Dermis microvascular lymphatic vessel endothelial cell (primary cell): ENCODE measurements around the gene NKPD1. TPM values are rescaled to one million over a fixed set of nuclear protein-coding genes. Genes with fewer than 3 reads are reported as not detected.

Source experiments
- DNase-seq, 2 donors: peaks; one replicate each; pipeline versions ENCODE4 v3.0.0 to v3.0.0-alpha.2; 2010; ENCODE audit warnings: low read depth in 2 of 2
- total RNA-seq: library from RNA; depleted of rRNA; stranded (reverse); fragments of >200 nt; gene quantifications from 2 replicates; pipeline ENCODE4 v1.2.1, GENCODE V29; 2014

The NKPD1 gene, protein sequence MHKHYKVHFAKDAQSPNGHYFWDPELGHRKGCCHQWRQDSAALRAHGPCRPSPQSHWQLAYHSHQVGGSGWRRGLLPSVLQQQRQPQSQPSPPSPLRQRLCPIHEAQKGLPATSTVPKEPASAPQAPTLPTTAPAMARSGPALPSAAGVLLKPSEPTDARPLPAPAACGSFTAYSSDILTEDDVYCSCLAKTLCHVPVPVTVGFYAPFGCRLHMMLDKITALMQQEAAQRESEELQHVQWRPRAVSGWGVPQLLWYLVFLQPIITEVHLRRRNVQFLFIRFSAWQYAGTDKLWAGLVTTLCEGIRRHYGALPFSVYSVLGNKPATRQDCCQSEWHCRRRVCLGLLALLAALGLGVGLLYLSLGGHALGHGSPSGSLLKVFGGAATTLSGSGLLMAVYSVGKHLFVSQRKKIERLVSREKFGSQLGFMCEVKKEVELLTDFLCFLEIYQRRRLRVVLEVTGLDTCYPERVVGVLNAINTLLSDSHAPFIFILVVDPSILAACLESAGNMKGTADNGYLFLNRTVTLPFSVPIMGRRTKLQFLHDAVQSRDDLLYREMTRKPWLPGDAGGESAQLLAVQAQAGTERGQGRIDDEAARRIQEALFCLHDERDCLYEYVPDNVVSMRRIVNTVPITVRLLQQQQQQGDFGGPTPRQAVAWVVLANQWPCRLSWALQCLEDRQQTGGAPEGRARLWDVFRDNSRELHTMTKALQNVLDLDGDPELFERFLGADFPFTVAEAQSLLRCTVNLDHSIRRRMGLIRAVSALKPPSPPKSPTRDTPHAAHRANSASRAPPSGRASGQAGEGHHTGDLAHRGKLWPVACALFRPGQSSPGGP
- total RNA-seq: 0.13 TPM in 2 replicates

GRCh38 chr19:45160870-45161737 is at the start of gene NKPD1:
Gene NKPD1 (minus strand): TSS chr19:45160982. CDS start chr19:45160150, 832 bp downstream.
- no peak for DNase-seq

DNA sequence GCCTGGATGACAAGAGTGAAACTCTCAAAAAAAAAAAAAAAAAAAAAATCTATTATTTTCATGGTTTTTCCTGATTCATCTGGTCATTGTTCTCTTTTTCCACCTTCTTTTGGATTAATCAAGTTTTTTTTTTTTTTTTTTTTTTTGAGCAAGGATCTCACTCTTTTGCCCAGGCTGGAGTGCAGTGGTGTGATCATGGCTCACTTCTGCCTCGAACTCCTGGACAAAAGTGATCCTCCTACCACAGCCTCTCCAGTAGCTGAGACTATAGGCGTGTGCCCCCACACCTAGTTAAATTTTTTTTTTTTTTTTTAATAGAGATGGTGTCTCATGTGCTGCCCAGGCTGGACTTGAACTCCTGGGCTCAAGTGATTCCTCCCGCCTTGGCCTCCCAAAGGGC is 45.5 kb upstream of the NKPD1 start:
- DNase-seq: no peak

DNA sequence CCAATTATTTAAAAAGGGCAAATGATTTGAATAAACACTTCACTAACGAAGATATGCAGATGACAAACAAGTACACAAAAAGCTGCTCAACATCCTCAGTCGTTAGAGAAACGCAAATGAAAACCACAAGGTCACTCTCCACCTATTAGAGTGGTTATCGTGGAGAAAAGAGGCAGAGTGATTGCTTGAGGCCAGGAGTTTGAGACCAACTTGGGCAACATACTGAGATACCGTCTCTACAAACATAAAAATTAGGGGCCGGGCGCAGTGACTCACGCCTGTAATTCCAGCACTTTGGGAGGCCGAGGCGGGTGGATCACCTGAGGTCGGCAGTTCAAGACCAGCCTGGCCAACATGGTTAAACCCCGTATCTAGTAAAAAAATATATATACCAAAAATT is 45.0 kb upstream of the NKPD1 start:
- no peak for DNase-seq

DNA sequence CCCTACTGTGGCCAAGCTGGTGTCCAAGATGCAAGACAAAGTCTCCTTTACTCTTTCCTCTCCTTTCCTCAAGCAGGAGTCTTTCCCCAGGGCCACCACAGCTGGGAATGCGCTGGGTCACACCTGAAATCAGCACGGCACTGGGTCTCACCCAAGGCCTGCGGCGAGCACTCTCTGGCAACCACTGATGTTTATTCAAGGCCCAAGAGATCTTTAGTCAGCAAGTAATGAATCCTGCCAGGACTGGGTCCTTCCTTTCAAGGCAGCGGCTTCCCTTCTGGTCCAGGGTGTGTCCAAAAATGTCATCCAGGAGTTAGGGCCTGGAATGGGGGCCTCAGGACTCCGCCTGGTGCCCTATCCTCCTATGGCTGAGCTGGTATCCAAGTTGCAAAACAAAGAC is 41.9 kb upstream of the NKPD1 start:
- no peak for DNase-seq

DNA sequence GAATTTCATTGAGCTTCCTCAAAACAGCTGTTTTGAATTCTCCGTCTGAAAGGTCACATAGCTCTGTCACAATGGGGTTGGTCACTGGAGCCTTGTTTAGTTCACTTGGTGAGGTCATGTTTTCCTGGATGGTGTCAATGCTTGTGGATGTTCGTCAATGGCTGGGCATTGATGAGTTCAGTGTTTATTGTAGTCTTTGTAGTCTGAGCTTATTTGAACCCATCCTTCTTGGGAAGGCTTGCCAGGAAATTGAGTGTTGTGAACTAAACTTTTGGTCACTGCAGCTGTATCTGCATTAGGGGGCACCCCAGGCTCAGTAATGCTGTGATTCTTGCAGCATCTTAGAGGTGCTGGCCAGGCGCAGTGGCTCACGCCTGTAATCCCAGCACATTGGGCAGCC is 39.8 kb upstream of the NKPD1 start:
- peak; percentile 51 to 73 for DNase-seq

GRCh38 chr19:45195764-45196163 is 35.0 kb upstream of the NKPD1 start:
- peak in 1 of 2 donors; percentile 40 for DNase-seq

DNA sequence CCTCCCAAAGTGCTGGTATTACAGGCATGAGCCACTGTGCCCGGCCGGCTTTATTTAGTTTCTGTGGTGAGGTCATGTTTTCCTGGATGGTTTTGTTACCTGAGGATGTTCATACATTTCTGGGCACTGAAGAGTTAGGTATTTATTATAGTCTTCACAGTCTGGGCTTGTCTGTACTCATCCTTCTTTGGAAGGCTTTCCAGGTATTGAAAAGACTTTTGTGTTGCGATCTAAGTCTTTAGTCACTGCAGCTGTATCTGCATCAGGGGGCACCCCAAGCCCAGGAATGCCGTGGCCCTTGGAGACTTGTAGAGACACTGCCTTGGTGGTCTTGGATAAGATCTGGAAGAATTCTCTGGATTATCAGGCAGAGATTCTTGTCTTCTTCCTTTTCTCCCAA is 30.6 kb upstream of the NKPD1 start:
- DNase-seq: no peak

- no peak for DNase-seq
Measured at GRCh38 chr19:45189971-45190370, 29.2 kb upstream of the NKPD1 start.

GRCh38 chr19:45187421-45188100 is 26.8 kb upstream of the NKPD1 start:
- peak in 1 of 2 donors; percentile 44 for DNase-seq

GRCh38 chr19:45186509-45187334 is 25.9 kb upstream of the NKPD1 start:
- no peak for DNase-seq

- no peak for DNase-seq
Measured at GRCh38 chr19:45184115-45184514, 23.3 kb upstream of the NKPD1 start.

GRCh38 chr19:45182758-45183157 is 22.0 kb upstream of the NKPD1 start:
- DNase-seq: no peak

- no peak for DNase-seq
Measured at GRCh38 chr19:45180936-45181335, 20.2 kb upstream of the NKPD1 start.

- no peak for DNase-seq
Measured at GRCh38 chr19:45179892-45180370, 19.1 kb upstream of the NKPD1 start.

- peak in 1 of 2 donors; percentile 54 for DNase-seq
Measured at GRCh38 chr19:45179072-45179891, 18.5 kb upstream of the NKPD1 start.

DNA sequence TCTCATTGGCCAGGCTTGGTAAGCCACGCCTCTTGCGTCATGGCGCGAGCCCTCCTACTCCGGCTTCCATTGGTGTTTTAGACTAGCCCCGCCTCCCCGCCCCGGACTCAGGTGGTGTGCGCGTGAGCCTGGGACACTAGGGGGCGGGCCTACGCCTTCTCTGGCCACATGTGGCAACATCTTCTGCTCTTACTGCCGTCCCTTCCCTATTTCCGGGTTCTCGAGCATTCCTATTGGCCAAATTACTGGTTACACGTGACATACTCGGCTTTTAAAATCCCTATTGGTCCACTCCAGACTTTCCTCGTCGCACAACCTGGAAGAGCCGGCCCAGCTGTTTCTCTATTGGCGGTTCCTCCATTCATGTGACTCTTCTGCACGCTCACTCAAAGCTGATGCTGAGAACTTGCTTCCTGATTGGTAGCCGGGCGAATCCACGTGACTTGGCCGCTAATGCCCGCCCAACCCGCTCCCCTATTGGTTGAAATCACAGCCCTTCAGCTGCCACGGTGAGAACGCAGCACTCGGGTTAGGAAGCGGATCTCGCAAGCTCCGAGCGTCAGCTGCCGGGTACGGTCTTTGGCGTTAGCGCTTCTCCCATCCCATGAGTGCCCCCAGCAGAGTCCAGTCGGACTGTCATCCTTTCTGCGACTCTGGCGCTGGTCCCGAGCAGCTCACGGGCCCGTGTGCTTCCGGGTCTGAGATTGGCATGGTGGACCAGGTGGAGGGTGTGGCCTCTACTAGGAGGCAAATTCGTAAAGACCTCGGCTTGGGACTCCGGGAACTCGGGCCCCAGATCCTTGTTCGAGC is 17.7 kb upstream of the NKPD1 start, which contains the start of gene BLOC1S3:
TSS of gene BLOC1S3 (plus strand) at position 523 of the 810 bp plus-strand sequence. CDS start 513 bp downstream, outside the sequence.
- DNase-seq: peak; percentile 100

DNA sequence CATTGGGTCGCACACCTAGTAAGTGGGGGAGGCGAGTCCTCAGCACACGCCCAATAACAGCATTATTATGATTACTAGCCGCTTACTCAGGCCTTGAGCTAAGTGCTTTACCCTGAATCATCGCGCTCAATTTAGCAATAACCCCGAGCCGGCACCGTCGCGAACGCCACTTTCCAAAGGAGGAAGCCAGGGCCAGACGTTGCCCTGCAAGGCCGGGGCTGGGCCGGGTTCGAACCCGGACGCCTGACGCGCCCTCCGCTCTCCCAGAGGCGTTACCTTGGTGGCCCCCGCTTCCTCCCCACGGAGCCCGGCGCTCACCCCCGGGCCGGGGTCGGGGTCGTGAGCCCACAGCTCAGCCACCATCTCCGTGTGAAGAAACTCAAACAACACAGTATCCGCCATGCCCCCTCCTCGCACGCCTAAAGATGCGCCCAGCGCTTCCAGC is 17.1 kb upstream of the NKPD1 start, which contains the start of gene TRAPPC6A:
TSS of gene TRAPPC6A (minus strand) at position 421 of the 445 bp plus-strand sequence. CDS start at position 402, 19 bp downstream.
- DNase-seq: peak in 1 of 2 donors; percentile 56
